Endothelial cell of umbilical vein (primary cell): ENCODE data around the gene PSMB9. TPM values are rescaled to one million over a fixed set of nuclear protein-coding genes. Genes with fewer than 3 reads are reported as not detected.

Experiments used
- BruUV-seq: library from RNA; stranded (reverse); fragments of 400-500 nt; replicated peaks from 2 replicates; lab custom pipeline; 2021; lab: Mats Ljungman, UMichigan
- CTCF ChIA-PET: fragments of 300-600, 350-600 bp; sonication (Branson Sonifier 250); formaldehyde crosslinking; loops from one replicate; lab custom pipeline; 2021; ENCODE audit warnings: antibody characterized with exemption, inconsistent platforms; lab: Charles Lee
- POLR2A ChIA-PET: fragments of 300-600, 350-600 bp; sonication (Branson Sonifier 250); formaldehyde crosslinking; loops from one replicate; lab custom pipeline; 2021; ENCODE audit warnings: antibody characterized with exemption, inconsistent platforms; lab: Charles Lee
- DNase-seq: peaks from one replicate; pipeline ENCODE4 v3.0.0-alpha.2; 2011; ENCODE audit warnings: low read depth, low spot score
- FAIRE-seq: peaks from 2 replicates; lab custom pipeline; 2011; peaks lifted over from hg19 to GRCh38; lab: Jason Lieb, UNC
- H2AFZ ChIP-seq: 2 replicates; pipeline ENCODE4 v1.6.0; 2012; ENCODE audit warnings: low read depth, low read length, control low read depth, inconsistent platforms
- H3K27ac ChIP-seq: 2 replicates; pipeline ENCODE4 v1.5.1; 2011; ENCODE audit warnings: low read depth, mild to moderate bottlenecking, control low read depth, low read length, moderate library complexity; ENCODE audit not compliant: insufficient read depth
- H3K27me3 ChIP-seq, 2 experiments: 2 replicates each; pipeline versions ENCODE4 v1.6.0 to v1.6.1; 2011; ENCODE audit warnings: low read length in 2 of 2, mixed read lengths in 1 of 2; ENCODE audit not compliant: control insufficient read depth in 2 of 2, insufficient read depth in 2 of 2
- H3K36me3 ChIP-seq, 2 experiments: 2 replicates in 1 of 2; 3 replicates in 1 of 2; pipeline ENCODE4 v1.5.1; 2011; ENCODE audit warnings: low read length in 2 of 2, mild to moderate bottlenecking in 1 of 2, moderate library complexity in 1 of 2; ENCODE audit not compliant: control insufficient read depth in 2 of 2, insufficient read depth in 2 of 2; ENCODE audit errors: extremely low read depth in 1 of 2
- H3K4me1 ChIP-seq: 3 replicates; pipeline ENCODE4 v1.5.1; 2011; ENCODE audit warnings: mild to moderate bottlenecking, low read length; ENCODE audit not compliant: control insufficient read depth, insufficient read depth; ENCODE audit errors: extremely low read depth
- H3K4me2 ChIP-seq: 2 replicates; pipeline ENCODE4 v1.6.1; 2011; ENCODE audit warnings: low read length, control low read depth, mixed read lengths; ENCODE audit not compliant: insufficient read depth
- H3K4me3 ChIP-seq, 3 experiments: fragments of 200-600 bp in 1 of 3; sonication (generic), shearing (Covaris generic) in 1 of 3; replicated peaks in 1 of 3; 2 replicates each; pipeline ENCODE4 v1.5.1; 2011 to 2016; ENCODE audit warnings: control low read depth in 3 of 3, low read length in 3 of 3, mild to moderate bottlenecking in 2 of 3, inconsistent platforms in 1 of 3, low read depth in 1 of 3, moderate library complexity in 1 of 3; ENCODE audit not compliant: insufficient read depth in 1 of 3
- H3K79me2 ChIP-seq: 2 replicates; pipeline ENCODE4 v1.6.0; 2012; ENCODE audit warnings: low read length, inconsistent platforms; ENCODE audit not compliant: control insufficient read depth, insufficient read depth
- H3K9ac ChIP-seq: replicated peaks from 2 replicates; pipeline ENCODE3; 2011; ENCODE audit warnings: low read length, control low read depth; ENCODE audit not compliant: insufficient read depth; ENCODE audit errors: extremely low read depth
- H3K9me1 ChIP-seq: replicated peaks from 3 replicates; pipeline ENCODE4 v1.6.0; 2011; ENCODE audit warnings: mild to moderate bottlenecking, low read length; ENCODE audit not compliant: control insufficient read depth, insufficient read depth; ENCODE audit errors: extremely low read depth
- H3K9me3 ChIP-seq: replicated peaks from 2 replicates; pipeline ENCODE4 v1.5.1; 2012; ENCODE audit warnings: low read length, inconsistent platforms; ENCODE audit not compliant: control insufficient read depth, insufficient read depth
- H4K20me1 ChIP-seq: replicated peaks from 2 replicates; pipeline ENCODE3; 2011; ENCODE audit warnings: mild to moderate bottlenecking, low read length; ENCODE audit not compliant: control insufficient read depth, insufficient read depth; ENCODE audit errors: extremely low read depth
- CTCF ChIP-seq, 2 donors: IDR thresholded peaks; 1 replicate in 1 of 2; 2 replicates in 1 of 2; pipeline ENCODE4 v1.5.1; 2011; ENCODE audit warnings: low read length in 2 of 2, mild to moderate bottlenecking in 2 of 2, moderate library complexity in 2 of 2, control low read depth in 1 of 2, inconsistent platforms in 1 of 2, low read depth in 1 of 2; ENCODE audit not compliant: insufficient read depth in 1 of 2; ENCODE audit errors: extremely low read depth in 1 of 2
- EZH2 ChIP-seq: IDR thresholded peaks from 2 replicates; pipeline ENCODE4 v1.6.1; 2012; ENCODE audit warnings: borderline replicate concordance, low read depth, mild to moderate bottlenecking, moderate library complexity, low read length, inconsistent platforms; ENCODE audit not compliant: severe bottlenecking
- FOS ChIP-seq: IDR thresholded peaks from 2 replicates; pipeline ENCODE4 v1.6.1; 2011; ENCODE audit warnings: mild to moderate bottlenecking, low read length, moderate library complexity, borderline replicate concordance; ENCODE audit not compliant: insufficient read depth
- GATA2 ChIP-seq: IDR thresholded peaks from 2 replicates; pipeline ENCODE4 v1.7.0; 2011; ENCODE audit warnings: low read depth, mild to moderate bottlenecking, moderate library complexity, mixed read lengths, low read length; ENCODE audit not compliant: insufficient read length, insufficient read depth
- JUN ChIP-seq: IDR thresholded peaks from 2 replicates; pipeline ENCODE4 v1.6.1; 2011; ENCODE audit warnings: borderline replicate concordance, low read depth; ENCODE audit not compliant: insufficient read length, insufficient read depth
- MAX ChIP-seq: IDR thresholded peaks from 2 replicates; pipeline ENCODE4 v1.6.1; 2011; ENCODE audit not compliant: insufficient read depth, insufficient read length
- MYC ChIP-seq: IDR thresholded peaks from one replicate; pipeline ENCODE4 v1.6.1; 2011; ENCODE audit warnings: mild to moderate bottlenecking, low read depth, low read length
- POLR2A ChIP-seq: IDR thresholded peaks from 2 replicates; pipeline ENCODE4 v1.6.1; 2012; ENCODE audit warnings: low read depth, mild to moderate bottlenecking, control low read depth, low read length
- POLR2AphosphoS5 ChIP-seq: IDR thresholded peaks from 2 replicates; pipeline ENCODE4 v1.6.1; 2012; ENCODE audit warnings: low read depth, mild to moderate bottlenecking, control low read depth, low read length, moderate library complexity; ENCODE audit not compliant: insufficient read depth
- dilution Hi-C: fragments of 300-500 bp; cut with MboI; formaldehyde crosslinking; loops from one replicate; pipeline ENCODE4 v1.15.0; 2019; ENCODE audit warnings: low sequenced_read_pairs; ENCODE audit not compliant: extremely low pct_ligation_motif_present
- intact Hi-C: fragments of 100-400 bp; cut with micrococcal nuclease; formaldehyde crosslinking; loops from one replicate; pipeline ENCODE4 v1.10.0; 2022
- polyA plus RNA-seq, 4 experiments: library from polyadenylated mRNA; depleted of rRNA in 3 of 4; stranded (reverse) in 3 of 4; unstranded in 1 of 4; fragments of >200 nt; gene quantifications; 2 replicates each; pipeline versions ENCODE4 v1.2.1 to v1.2.3, GENCODE V29; 2011 to 2012; ENCODE audit warnings: missing spikeins in 1 of 4
- total RNA-seq: library from RNA; stranded (reverse); gene quantifications from 2 replicates; pipeline ENCODE4 v1.2.3, GENCODE V29; 2021

Gene PSMB9
- total and polyA plus RNA-seq, 2 donors (not counting 3 experiments of a cell fraction or from before 2014, with no cell fraction given) = 6.3 TPM

GRCh38 chr6:32906539-32906938, 52.5 kb downstream of the PSMB9 start:
- CTCF ChIA-PET = no interaction called here
- BruUV-seq = no TSS peak

More at GRCh38 chr6:32906539-32906938, 52.5 kb downstream of the PSMB9 start:
- no peaks in the 10 kb centered on the region for H3K79me2 ChIP-seq
- H3K9ac ChIP-seq = no peak overlapping the region
- POLR2A ChIA-PET = interaction anchor here (0.5 kb wide), 1 partner anchor 62 kb away, joined by 4 read pairs; the partner anchor contains the start of gene BRD2
- no peak overlapping the region for H3K4me3 ChIP-seq
- H3K4me2 ChIP-seq = no peak overlapping the region
- FAIRE-seq = no peak
- peaks cover 0 to 2% of the 10 kb centered on the region in 2 experiments for H3K27me3 ChIP-seq
- dilution Hi-C loops (no loop called here), intact Hi-C loops (no loop called here)
- no peaks in the 10 kb centered on the region for H3K36me3 ChIP-seq
- H3K27ac ChIP-seq = no peak overlapping the region
- DNase-seq = no peak
- no peaks in the 10 kb centered on the region for H3K4me1 ChIP-seq
- H4K20me1 ChIP-seq = no peaks in the 10 kb centered on the region
- no peaks in the 10 kb centered on the region for H3K9me1 ChIP-seq
- H3K9me3 ChIP-seq = no peaks in the 10 kb centered on the region
- no peak overlapping the region for H2AFZ ChIP-seq
- no peak for TF ChIP-seq POLR2A
- no peak for TF ChIP-seq GATA2
- no peak for TF ChIP-seq CTCF (IDR thresholded peaks at IDR 0.05; ENCODE audit: extremely low read depth in 1 of 2, insufficient read depth in 1 of 2, low read depth in 1 of 2, low read length in 2 of 2)
- TF ChIP-seq POLR2AphosphoS5 = no peak
- no peak for TF ChIP-seq FOS
- no peak for TF ChIP-seq MAX
- no peak for TF ChIP-seq EZH2
- no peak for TF ChIP-seq MYC
- TF ChIP-seq JUN = no peak
